CD4-positive, alpha-beta T cell treated with Interleukin-15 for 1 hour (primary cell): ENCODE data around the gene CWF19L2.
"Not testable (repeated sequence)": the region's sequence is repeated elsewhere in the genome, so short reads cannot be mapped to it uniquely, and the experiment has no call there.

Source experiments
- DNase-seq: peaks from one replicate; pipeline ENCODE4 v3.0.0-alpha.2; 2020

The CWF19L2 gene

DNA sequence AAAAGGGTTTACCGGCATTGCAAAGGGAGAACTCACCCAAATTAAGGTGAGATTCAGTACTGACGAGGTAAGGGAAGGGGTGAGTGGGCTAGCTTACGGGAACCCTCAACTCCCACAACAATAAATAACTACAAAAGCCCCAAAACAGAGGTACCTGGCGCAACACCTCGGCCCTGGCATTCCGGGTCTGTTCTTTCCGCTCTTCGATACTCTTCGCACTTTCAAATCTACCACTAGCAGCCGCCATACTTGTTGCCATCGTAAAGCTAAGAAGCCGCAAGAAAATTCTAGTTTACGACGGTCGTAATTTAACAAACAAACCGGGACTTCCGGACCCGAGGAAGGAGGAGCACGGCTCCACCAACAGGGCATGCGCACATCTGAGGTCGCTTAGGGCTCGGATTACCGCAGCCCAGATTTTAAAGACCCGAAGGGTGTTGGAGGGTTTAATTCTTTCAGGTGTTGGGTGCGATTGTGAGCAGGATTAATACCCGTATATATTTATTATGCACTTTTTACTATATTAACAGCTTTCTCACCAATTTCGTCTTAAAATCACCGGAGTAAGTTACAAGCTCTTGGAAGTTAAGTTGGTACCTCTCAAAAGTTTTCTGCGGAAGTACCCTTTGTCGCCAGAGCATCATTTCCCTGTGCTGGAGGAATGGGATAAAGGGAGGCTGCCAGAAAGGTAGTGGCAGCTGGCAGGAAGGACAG, at the start of gene CWF19L2:
CWF19L2 (minus strand) TSS at position 268 of the 714 bp plus-strand sequence; CDS start at position 259, 9 bp downstream.
- DNase-seq = peak; percentile 92

DNA sequence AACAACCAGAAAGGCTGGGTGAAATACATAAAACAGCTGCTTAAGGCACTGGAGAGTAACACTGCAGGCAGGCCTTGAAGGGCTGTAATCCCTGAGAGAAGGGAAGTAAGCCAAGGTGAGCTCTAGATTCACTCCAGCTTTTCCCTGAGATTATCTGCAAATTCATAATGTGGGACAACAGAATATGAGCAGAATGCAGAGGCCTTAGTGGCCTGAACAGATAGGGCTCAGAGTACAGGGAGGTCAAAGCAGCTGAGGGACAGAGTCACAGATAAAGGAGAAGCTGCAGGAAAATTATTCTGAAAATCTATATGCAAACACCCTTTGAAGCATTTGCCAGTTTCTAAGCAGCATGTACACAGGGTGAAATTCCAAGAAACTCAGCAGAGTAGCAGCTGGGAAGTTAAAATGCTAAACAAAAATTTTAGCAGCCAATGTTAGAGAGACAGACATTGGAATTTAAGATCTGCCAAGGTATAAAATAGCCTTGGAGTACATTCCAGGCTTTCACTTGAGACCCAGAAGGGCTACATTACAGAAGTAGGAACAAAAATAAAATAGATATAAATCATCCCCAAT, 48.1 kb upstream of the CWF19L2 start:
- DNase-seq = no peak

DNA sequence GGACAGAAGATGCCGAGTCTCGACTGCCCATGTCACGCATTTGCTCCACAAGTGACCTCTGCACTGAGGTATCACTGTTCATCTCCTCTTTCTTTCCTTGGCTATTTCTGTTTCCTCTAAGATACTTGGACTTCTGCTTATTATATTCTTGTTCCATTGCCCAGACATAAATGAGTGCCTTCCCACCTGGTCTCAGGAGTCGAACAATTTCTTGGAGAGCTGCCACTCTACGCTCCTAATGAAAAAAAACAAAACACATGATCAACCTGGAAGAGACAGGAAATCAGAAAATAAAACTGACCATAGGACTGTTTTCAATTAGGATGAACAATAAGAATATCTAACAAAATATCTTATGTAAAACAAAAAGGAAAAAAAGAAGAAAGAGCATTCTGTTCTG, 47.4 kb upstream of the CWF19L2 start:
- DNase-seq = no peak

DNA sequence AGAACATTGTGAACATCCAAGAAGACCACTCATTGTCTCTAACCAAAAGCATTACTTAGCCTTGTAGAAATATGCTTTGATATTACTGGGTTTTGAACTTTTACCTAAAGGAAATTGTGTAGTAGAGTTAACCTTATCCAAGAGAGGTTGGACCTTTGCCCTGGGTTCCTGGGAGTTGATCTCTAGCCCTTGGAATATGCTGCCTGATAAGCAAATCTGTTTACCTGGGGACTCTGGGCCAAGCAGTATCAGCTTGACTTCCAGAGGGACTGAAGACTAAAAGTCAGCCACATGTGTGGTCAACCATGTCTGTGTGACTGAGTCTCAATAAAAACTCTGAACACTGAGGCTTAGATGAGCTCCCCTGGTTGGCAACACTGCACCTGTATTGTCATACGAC, 44.1 kb upstream of the CWF19L2 start:
- no peak for DNase-seq

DNA sequence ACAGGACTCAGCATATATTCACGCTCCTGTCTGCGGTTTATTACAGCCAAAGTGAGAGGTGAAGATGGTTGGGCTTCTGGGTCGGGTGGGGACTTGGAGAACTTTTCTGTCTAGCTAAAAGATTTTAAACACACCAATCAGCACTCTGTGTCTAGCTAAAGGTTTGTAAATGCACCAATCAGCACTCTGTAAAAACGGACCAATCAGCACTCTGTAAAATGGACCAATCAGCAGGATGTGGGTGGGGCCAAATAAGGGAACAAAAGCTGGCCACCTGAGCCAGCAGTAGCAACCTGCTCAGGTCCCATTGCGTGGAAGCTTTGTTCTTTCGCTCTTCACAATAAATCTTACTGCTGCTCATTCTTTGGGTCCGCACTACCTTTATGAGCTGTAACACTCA, 39.7 kb upstream of the CWF19L2 start:
- DNase-seq = not testable (repeated sequence)

DNA sequence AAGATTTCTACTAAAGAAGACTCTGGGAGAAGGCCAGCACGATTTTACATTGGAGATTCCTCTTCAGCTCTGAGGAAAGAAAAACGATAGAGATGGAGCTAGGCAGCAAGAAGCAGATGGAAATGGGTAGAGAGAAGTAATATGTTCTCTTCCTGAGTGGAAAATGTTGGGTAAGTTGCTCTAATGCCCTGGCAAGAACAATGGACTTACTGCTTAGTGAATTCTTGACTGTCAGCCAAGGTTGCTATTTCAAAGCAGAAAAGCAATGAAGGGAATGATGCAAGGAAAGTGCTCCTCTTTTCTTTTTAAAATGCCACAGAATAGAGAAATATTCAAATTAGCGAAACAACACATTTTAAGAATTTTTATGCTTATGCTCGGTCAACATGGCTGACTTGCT, 38.4 kb upstream of the CWF19L2 start:
- no peak for DNase-seq

DNA sequence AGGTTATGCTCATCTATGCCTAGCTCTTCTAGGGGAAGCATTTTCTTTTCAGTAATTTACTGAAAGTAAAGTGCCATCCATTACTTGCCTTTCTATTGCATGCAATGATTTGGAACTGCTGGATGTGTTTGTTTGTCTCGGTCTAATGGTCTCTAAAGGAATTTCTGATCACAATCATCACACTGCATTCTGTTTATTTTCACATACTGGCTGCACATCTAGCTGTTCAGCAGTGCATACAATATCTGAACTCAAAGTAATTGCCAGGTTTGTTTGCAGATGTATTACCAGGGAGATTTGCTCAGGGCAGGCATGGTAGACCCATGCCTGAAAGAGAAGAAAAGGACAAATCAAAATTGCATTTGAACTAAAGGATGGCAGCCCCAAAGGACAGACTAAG, 36.4 kb upstream of the CWF19L2 start:
- no peak for DNase-seq

DNA sequence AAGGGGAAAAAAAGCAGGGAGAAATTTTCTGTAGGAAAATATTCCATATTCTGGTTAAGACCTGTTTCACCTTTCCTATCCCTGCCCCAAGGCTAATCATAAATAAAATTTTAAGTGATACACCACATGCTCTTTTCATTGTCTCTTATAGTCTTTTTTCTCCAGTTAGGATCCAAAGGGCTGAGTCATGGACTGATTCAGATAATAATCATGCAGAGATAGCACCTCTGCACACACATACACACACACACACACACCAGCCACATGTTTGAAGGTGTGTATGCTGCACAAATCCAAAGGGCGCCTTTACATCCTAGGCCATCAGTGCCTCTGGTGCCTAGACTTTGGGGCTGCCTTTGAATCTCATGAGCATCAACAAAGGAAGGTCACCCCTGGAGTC, 35.5 kb upstream of the CWF19L2 start:
- DNase-seq = no peak

DNA sequence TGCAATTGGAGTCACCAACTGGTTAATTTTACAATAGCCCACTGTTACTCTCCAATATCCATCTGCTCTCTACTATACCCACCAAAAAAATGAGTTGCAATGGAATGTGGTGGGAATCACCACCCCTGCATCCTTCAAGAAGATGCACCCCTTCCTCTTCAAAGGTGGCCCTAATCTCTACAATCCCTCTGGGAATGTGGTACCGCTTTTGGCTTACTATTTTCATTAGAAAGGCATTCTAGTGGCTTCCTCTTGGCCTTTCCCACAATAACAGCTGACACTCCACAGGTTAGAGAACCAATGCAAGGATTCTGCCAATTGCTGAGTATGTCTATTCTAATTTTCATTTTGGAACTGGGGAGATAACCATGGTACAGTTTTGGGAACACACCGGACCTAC, 33.2 kb upstream of the CWF19L2 start:
- no peak for DNase-seq

DNA sequence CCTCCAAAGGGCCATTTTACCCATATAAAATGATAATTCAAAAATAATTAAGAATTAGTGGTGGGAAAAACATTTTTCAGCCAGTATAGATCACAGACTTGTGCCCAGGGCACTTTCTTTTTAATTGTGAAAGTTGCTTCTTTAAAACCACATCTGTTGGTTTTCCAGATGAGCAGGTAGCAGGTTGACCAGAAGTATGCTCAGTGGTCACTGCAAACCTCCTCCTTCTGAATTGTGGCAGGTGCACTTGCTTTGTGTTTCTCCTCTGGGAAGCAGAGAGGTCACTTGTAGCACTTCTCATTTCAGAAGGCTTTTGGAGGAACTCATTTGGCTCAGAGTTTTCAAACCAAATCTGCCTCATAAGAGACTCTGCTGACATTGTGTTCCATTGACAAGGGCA, 24.6 kb upstream of the CWF19L2 start:
- DNase-seq = no peak

DNA sequence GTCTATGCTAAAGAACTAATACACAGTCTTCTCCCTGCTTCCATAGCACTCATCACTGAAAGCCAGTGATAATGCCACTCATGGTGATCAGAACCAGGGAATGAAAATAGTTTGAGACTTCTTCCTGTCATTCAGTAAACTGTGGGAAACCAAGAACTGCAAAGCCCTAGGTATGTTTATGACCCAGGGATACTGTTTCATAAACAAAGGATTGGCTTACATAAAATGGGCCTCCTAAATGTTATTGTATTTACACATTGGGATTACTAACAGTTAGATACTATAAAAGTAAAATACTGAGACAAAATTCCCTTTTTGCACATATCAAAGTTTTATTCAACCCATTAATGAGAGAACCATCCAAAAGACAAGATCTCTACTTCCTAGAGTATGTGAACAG, 21.3 kb upstream of the CWF19L2 start:
- DNase-seq = no peak

DNA sequence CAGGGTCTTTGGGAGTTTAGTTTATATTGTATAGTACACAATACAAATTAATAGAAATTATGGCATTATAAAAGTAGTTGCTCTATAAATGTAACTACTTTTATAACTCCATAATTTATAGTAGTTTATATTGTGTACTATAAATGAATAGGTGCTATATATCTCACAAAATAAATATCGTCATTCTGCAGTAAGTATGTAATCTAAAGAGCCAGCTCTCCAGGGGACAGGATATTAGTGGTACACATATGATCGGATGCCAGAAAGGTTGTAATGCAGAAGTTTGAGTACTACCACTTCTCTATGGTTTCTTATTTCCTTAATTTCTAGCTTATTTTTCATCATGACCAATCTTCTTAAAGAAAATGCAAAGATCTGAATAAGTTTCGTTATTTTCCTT, 20.2 kb upstream of the CWF19L2 start:
- DNase-seq = no peak

DNA sequence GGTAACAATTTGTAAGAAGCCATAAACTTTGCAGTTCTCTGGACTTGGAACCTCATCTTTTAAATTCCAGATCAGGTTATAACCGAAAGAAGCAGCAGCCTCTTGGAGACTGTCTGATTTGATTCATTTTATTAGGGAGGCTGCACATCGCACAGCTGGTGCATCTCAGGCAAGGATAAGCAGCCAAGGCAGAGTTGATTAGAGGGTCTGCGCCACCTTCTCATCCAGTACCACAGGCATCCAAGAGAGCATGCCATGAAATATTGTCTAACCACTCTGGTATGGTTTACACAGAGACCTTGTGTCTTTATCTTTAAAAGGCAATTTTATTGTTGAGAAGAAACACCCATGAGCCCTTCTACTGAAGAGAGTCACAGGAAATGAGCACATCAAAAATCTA, 16.2 kb upstream of the CWF19L2 start:
- no peak for DNase-seq

DNA sequence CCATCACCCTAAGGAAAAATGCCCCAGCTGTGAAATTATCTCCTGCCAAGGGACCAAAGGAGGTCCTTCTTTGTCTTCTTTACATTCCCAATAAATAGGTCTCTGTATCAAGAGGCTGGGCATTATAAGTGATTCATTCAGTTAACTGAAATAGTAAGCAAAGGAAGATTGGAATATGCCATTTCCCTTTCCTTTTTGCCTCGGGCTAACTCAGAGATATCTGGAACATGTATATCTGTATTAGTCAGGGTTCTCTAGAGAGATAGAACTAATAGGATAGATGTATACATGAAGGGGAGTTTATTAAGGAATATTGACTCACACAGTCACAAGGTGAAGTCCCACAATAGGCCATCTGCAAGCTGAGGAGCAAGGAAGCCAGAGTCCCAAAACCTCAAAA, 15.3 kb upstream of the CWF19L2 start:
- DNase-seq = no peak

DNA sequence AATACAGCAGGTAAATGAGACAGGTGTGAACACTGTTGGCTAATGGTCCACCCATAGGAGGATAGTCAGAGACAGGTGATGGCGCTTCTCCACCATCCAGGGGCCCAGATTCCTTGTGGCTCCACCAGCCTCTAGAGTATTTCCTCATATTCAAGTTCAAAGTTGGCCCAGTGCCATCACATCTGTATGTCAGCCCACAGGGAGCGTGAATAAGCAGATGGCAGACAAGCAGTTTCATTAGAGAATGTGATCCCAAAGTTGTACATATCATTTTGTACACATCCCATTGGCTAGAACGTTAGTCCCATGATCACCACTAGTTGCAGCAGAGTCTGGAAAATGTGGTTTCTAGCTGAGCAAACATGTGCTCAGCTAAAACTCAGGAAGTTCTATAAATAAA, 11.0 kb upstream of the CWF19L2 start:
- no peak for DNase-seq

DNA sequence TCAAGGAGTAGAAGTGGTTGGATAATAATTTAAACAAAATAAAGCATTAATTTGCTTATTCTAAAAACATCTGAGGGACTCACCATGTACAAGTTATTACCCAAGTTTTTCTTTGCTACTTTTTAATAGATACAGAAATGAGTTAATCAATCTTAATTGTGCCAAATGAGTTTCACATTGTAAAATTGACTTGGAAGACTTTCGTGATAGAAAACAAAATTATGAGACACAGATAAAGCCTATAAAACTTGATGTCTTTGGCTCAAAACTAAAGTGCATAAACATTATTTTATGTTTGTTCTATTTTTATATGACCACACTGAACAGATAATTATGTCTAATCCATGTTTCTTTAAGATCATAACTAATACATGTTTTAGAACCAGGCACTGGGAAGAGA, 10.1 kb upstream of the CWF19L2 start:
- DNase-seq = no peak

DNA sequence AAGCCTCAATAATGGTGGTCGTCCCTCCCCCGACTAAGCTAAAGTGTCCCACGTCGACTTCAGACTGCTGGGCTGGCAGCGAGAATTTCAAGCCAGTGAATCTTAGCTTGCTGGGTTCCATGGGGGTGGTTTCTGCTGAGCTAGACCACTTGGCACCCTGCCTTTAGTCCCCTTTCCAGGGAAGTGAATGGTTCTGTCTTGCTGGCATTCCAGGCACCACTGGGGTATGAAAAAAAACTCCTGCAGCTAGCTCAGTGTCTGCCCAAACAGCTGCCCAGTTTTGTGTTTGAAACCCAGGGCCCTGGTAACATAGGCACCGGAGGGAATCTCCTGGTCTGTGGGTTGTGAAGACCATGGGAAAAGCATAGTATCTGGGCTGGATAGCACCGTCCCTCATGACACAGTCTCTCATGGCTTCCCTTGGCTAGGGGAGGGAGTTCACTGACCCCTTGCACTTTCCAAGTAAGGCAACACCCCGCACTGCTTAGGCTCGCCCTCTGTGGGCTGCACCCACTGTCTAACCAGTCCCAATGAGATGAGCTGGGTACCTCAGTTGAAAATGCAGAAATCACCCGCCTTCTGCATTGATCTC, 8.7 kb upstream of the CWF19L2 start:
- DNase-seq = not testable (repeated sequence)

DNA sequence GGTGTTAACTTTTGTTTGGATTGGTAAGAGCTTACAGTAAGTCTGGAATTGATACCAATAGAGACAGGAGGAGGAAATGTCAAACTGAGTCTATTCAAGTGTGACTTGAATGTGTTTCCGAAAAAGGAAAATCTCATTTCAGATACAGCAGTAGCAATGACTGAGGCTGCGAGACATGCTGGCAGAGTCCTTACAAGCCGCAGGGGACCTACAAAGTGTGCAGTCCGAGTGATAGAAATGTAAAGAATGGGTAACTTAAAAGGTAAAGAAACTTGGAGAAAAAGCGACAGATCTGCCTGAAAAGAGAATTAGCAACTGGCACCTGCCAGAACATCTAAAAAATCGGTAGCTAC, 444 bp downstream of the CWF19L2 start:
- DNase-seq = no peak

DNA sequence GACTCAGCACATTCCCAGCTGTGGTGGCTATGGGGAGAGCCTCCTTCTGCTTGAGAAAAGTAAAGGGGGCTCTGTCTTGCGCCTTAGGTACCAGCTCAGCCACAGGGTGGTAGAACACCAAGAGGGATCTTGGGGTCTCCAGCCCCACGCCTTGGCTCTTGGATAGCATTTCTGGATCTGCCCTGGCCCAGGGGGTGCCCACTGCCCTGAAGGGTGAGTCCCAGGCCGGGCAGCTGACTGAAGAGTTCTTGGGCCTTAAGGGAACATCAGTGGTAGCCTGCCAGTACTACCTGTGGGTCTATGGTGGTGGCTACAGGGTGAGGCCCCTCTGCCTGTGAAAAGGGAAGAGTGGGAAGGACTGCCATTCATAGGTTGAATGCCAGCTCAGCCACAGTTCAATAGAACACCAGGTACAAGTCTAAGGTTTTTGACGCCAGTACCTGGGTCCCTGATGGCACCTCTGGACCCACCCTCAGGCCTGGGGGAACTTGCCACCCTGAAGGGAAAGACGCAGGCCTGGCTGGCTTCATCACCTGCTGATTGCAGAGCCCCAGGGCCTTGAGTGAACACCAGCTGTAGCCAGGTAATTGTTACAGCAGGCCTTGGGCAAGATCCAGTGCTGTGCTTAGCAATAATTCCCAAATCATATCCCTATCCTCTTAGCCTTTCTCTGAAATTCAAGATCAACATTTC, 3.9 kb downstream of the CWF19L2 start:
- no peak for DNase-seq

DNA sequence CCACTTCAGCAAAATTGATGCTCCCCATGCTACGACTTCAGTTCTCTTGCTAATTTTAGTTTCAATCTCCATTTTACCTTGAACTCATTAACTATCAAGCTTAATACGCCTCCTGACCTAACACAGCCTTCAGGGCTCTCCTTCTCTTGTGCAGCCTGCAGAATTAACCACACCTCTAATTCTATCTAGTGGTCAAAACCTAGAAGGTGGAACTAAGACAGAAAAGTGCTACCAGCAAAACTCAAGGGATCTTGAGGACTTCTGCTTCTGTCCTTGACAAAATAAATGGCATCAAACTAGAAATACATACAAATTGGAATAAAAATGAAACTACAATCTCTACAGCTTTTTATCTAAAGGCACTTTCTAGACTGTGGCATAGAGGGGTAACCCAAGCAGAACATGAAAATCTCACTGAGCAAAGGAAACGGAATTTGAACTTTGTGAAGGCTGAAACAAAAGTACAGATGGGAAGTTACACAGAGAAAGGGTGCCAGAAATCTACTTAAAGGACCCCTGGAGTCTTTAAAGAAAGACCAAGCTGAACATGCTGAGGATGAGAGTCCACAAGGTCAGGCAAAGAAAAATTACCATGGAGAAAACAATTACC, 10.7 kb downstream of the CWF19L2 start:
- no peak for DNase-seq

DNA sequence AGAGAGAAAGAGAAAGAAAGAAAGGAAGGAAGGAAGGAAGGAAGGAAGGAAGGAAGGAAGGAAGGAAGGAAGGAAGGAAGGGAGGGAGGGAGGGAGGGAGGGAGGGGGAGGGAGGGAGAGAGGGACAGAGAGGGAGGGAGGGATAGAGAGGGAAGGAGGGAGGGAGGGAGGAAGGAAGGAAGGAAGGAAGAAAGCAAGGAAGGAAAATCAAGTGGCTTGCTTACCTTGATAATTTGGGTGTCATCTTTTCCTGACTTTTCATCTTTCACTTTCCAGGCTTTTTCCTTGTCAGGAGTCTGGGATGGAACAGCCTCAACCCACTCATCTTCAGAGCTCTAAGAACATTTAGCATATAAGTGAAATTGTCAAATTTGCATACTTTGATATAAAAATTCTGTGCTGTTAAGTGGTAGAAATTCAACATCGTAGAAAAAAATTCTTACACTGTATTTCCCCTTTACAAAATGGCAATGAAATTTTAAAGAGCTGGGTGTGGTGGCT, 14.9 kb downstream of the CWF19L2 start:
- no peak for DNase-seq

DNA sequence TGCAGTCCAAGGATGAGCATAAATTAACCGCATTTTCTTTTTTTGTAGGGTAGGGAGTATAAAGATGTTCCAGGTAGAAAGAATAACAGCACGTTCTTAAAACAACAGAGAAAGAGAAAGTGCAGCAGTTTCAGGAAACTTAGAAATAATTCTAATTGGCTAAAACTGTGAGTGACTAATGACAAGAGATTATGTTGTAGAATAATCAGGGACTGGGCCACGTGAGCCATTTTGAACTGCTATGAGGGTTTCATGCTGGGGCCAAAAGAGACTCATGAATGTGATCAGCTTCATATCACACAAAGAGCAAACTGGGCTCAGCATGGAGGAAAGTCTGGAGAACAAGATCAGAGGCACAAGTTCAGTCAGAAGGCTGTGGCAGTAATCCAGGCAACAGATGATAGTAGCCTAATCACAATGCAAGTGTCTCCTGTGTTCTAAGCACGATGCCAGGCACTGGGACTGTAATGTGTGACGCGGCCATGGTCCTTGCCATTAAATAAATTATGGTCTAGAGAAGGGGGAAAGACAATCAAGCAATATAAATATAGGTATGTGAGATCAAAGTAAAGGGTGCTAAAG, 17.9 kb downstream of the CWF19L2 start:
- no peak for DNase-seq

DNA sequence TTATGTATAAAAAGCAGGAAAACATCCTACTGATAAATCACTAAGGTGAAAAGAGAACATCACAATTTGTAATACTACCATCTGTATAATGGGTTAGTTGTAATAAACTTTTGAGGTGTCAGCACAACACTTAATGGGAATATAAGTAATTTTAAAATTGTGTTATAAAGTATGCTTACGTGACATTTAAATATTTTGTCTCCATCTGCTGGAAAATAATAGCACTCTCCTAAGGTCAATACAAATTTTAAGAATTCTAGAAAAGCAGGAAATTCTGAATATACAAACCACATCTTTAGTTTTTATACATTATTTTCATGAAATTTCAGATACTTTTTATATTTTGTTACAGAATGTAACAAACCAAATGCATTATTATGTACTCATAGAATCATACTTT, 19.5 kb downstream of the CWF19L2 start:
- DNase-seq = no peak
